PFSK-1 (cell line): ENCODE data around the gene SEZ6.

ENCODE experiments used
- POLR2AphosphoS5 ChIP-seq: IDR thresholded peaks from 2 replicates; pipeline ENCODE4 v1.6.1; 2012; ENCODE audit warnings: low read depth, mild to moderate bottlenecking, control low read depth, low read length, moderate library complexity
- SIN3A ChIP-seq: IDR thresholded peaks from 2 replicates; pipeline ENCODE4 v1.6.1; 2012; ENCODE audit warnings: mild to moderate bottlenecking, low read length, moderate library complexity, borderline replicate concordance; ENCODE audit not compliant: insufficient read depth
- TAF1 ChIP-seq: IDR thresholded peaks from 2 replicates; pipeline ENCODE4 v1.6.1; 2012; ENCODE audit warnings: low read length, control low read depth, borderline replicate concordance; ENCODE audit not compliant: insufficient read depth
- TF ChIP-seq, protein P1 (sequence below), 2 experiments: IDR thresholded peaks; 2 replicates each; pipeline versions ENCODE4 v1.6.1 to v1.8.0; 2011 to 2012; ENCODE audit warnings: low read depth in 2 of 2, low read length in 2 of 2, control low read depth in 1 of 2, inconsistent platforms in 1 of 2, mild to moderate bottlenecking in 1 of 2, moderate library complexity in 1 of 2; ENCODE audit not compliant: insufficient read depth in 1 of 2

DNA sequence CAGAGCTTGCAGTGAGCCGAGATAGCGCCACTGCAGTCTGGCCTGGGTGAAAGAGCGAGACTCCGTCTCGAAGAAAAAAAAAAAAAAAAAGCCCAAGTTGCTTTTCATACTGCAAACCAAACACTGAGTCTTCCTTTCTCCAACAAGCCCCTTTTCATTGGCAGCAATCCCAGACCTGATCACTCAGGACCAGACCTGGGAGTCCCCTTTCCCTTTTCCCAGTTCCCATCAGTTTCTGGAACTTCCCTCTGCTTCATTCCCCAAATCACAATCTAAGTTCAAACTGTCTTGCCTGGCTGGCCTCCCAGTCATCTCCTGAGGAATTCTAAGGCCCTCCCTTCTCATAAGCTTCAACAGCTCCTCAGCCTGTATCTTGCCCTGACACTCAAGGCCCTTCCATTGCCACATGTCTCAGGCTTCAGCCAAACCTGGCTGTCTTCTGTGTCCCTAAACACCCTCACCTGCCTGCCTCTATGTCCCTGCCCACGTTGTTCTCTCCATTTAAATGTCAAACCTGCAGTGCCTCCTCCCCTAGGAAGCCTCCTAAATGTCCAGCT is 42.7 kb downstream of the SEZ6 start:
- TF ChIP-seq POLR2AphosphoS5 = no peak
- TF ChIP-seq, protein P1, sequence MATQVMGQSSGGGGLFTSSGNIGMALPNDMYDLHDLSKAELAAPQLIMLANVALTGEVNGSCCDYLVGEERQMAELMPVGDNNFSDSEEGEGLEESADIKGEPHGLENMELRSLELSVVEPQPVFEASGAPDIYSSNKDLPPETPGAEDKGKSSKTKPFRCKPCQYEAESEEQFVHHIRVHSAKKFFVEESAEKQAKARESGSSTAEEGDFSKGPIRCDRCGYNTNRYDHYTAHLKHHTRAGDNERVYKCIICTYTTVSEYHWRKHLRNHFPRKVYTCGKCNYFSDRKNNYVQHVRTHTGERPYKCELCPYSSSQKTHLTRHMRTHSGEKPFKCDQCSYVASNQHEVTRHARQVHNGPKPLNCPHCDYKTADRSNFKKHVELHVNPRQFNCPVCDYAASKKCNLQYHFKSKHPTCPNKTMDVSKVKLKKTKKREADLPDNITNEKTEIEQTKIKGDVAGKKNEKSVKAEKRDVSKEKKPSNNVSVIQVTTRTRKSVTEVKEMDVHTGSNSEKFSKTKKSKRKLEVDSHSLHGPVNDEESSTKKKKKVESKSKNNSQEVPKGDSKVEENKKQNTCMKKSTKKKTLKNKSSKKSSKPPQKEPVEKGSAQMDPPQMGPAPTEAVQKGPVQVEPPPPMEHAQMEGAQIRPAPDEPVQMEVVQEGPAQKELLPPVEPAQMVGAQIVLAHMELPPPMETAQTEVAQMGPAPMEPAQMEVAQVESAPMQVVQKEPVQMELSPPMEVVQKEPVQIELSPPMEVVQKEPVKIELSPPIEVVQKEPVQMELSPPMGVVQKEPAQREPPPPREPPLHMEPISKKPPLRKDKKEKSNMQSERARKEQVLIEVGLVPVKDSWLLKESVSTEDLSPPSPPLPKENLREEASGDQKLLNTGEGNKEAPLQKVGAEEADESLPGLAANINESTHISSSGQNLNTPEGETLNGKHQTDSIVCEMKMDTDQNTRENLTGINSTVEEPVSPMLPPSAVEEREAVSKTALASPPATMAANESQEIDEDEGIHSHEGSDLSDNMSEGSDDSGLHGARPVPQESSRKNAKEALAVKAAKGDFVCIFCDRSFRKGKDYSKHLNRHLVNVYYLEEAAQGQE (IDR thresholded peaks at IDR 0.05; ENCODE audit: insufficient read depth in 1 of 2, low read depth in 2 of 2, low read length in 2 of 2) = no peak
- no peak for TF ChIP-seq SIN3A
- no peak for TF ChIP-seq TAF1
